ENCODE results near the gene THAP12.
"Not testable (repeated sequence)": the region's sequence is repeated elsewhere in the genome, so short reads cannot be mapped to it uniquely, and the experiment has no call there.

The THAP12 gene

DNA sequence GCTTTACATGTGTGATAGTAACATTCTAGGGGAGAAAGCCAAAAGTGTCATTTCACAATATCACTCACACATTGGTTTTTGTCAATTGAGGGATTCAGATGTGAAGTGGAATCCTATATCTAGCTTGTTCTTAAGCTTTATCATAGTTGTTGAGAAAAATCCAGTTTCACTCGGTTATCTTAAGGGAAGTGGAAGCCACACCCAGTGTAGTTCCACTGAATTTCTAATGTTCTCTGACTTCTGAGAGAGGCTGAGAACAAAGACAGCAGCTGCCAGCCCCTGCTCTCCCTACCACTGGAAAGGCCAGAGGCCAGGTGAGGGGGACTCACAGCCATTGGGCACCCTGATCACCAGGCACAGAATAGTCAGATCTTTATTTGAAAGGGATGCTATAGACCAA, 53.7 kb downstream of the THAP12 start:
- no peak for DNase-seq (ENCODE audit: low read depth in 2 of 2)

DNA sequence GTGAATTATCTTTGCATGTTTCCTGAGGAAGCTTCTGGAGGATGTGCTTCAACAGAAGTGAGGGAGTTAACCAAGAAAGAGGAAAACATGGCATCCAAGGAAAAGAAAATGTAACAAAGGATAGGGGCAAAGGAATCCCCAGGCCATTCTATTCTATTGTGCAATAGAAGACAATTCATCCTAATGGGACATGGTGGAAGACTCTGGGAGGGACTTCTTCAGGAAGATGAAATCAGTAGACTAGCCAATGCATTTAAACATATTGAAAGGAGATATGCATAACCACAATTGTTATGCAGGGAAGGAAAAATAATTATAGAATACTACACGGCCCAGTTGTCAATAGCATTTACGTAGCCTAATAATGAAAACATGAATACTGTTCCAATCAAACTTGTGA, 55.7 kb downstream of the THAP12 start:
- DNase-seq (ENCODE audit: low read depth in 2 of 2) = no peak

DNA sequence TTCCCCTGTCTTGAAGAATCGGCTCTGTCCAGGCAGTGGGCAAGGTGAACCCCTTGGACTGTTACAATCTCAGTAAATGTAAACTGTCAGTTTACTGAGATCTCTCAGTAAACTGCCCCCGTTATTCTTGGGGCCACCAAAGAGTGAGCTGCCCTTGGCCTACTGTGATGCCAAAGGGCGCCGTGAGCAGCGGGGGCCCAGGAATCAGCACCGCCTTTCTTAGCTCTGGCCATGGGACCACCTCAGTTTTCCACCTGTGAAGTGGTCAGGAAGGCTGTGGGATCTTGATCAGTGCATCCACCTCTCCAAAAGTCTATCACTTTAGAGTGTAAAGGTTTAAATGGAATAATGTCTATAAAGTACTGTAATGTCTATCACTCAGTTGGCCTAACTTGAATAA, 57.1 kb downstream of the THAP12 start:
- no peak for DNase-seq (ENCODE audit: low read depth in 2 of 2)

DNA sequence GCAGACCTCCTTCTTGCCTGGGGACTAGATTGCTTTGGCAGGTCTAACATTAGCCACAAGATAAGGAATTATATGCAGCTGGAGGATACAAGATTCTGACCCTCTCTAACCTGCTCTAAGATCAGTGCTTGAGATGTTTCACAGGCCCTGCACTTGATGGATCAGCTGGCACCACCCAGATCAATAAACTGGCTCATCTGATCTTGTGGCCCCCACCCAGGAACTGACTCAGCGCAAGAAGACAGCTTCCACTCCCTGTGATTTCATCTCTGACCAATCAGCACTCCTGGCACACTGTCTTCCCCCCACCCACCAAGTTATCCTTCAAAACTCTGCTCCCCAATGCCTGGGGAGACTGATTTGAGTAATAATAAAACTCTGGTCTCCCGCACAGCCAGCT, 57.6 kb downstream of the THAP12 start:
- not testable (repeated sequence) for DNase-seq (ENCODE audit: low read depth in 2 of 2)

DNA sequence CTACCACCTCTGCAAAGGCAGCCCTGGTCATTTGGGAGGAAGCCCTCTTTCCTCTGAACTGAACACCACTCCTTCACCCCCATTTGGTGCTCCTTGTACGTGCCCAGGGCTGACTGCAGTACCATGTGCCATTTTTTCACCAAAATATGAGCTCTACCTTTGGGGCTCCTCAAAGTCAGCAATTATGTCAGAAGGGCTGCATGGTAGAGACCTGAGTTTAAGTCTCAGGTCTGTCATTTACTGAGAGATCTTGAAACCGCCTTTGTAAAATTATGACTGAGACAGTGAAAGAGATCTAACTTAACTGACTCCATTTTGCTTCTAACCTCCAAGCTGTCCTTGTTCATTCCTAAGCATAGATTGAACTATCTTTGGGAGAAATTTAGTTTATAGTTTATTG, 58.0 kb downstream of the THAP12 start:
- DNase-seq (ENCODE audit: low read depth in 2 of 2) = no peak

DNA sequence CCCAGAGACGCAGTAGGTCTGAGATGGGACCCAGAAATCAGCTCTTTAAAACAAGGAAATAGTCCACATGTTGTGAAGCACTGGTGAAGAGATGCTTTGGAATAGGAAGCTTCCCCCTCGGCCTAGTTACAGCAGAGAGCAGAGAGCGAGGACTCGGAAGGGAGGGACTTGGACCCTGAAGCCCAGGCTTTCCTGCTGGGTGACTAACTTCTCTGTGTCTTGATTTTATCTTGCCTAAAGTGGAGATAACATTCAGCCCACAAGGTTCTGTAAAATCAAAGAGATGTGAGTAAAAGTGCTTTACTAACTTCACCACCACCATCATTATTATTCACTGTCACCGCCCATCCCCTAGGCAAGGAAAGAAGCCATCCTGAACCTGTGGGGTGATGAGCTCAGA, 58.4 kb downstream of the THAP12 start:
- DNase-seq (ENCODE audit: low read depth in 2 of 2) = no peak

DNA sequence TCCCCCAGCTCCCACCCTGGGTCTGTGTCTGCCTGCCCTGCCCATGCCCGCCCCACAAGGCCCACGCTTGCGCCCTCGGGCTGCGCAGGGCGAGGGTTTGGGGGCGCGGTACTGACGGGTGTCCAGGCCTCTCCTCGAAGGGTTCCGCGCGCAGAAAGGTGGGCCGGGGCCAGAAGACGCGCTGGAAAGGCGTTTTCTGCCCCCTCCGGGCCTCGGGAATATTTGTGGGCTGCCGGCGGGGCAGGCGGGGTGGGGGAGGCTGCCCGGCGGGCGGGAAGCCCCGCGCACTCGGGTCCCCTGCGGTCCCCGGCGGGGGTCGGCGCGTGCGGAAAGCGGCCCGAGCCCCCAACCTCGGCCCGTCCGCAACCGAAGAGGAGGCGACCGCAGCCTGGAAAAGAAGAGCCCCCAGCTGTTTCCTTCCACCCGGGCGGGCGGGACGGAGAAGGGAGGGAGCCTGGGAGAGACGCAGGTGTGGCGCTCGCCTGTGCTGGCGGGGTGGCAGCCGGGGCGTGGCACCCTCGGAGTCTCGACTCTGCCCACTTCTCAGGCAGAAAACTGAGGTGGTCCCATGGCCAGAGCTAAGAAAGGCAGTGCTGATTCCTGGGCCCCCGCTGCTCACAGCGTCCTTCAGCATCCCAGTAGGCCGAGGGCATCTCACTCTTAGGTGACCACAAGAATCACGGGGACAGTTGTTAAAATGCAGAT, 59.0 kb downstream of the THAP12 start:
- DNase-seq (ENCODE audit: low read depth in 2 of 2) = no peak

DNA sequence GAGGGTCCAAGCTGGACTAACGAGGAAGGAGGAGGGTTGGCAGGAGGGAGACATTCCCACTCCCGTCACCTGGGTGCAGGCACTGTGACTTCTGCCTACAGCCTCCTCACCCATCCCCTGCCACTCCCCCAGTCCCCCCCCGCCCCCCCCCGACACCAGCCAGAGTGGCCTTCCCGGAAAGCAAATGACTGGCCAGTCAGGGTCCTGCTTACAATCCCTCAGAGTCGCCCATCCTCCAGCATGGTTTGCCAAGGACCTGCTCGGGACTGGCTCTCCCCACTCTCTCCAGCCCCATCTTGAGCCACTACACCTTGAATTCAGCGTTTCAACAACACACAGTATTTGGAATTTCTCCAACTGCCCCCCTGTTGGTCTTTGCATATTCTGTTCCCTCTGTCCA, 59.6 kb downstream of the THAP12 start:
- no peak for DNase-seq (ENCODE audit: low read depth in 2 of 2)

DNA sequence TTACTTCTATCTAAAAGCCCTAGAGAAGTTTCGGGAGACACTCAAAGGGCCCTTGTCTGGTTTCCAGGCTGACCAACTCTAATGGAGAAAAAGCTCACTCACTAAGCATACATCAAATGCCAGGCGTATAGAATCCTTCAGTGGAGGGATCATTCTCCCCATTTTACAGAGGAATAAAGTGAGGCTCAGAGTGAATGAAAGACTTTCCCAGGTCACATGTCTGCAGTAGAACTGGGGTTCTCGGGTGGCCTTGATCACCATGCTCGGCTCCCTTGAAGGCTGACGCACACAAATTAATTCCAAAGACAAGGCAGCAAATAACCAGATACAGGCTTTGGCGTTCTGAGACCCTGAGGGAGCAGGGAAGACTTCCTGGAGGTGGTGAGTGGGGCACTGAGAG, 60.0 kb downstream of the THAP12 start:
- no peak for DNase-seq (ENCODE audit: low read depth in 2 of 2)

DNA sequence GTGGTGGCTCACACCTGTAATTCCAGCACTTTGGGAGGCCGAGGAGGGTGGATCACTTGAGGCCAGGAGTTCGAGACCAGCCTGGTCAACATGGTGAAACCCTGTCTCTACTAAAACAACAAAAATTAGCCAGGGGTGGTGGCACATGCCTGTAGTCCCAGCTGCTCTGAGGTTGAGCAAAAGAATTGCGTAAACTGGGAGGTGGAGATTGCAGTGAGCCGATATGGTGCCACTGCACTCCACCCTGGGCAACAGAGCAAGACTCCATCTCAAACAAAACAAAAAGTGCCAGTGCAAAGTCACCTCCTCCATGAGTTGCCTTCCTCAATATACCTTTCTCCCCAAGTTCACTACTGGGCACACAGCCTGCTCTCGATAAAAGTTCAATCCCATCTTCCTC, 61.1 kb downstream of the THAP12 start:
- not testable (repeated sequence) for DNase-seq (ENCODE audit: low read depth in 2 of 2)

DNA sequence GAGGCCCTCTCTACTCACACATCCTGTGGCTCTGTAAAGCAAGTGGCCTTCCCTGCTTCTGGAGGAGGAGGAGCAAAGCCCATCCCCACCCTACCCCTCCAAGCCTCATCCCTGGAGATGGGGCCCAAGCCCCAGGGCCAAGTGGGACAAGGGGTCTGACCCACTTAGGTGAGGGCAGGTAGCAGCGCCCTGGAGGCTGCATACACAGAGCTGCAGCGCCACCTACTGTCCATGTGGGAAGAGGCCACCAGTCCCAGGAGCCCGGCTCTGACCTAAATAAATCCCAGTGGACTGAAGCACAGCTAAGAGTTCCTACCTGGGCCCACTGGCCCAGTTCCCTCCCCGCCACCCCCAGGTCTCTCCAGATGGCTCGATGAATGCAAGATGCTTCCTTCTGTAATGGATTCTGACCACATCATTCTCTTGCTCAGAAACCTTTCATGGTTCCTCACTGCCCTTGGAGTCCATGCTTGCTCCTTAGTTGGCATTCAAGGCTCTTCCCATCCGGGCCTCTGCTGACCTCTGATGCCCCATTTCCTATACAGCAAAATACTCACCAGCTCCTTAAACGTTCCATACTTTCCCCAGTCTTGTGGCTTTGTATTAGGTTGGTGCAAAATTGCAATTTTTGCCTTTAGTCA, 62.1 kb downstream of the THAP12 start:
- no peak for DNase-seq (ENCODE audit: low read depth in 2 of 2)

DNA sequence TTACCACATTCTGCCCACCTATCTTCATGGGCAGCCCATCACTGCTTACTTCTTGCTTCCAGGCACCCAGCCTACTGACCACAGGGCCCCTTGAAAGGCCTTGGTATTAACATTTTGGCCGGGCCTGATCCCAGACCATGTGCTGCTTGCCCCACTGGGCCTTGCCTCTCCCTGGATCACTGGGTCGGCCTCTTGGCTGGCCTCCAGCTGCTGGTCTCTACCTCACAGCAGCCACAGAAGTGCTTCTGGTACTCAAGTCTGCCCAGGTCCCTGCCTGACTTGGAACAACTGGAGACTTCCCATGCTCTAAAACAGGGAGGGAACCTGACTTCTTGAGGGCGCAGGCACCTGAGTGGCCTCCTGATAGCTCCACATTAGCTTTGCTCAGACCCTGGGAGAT, 63.6 kb downstream of the THAP12 start:
- DNase-seq (ENCODE audit: low read depth in 2 of 2) = no peak

DNA sequence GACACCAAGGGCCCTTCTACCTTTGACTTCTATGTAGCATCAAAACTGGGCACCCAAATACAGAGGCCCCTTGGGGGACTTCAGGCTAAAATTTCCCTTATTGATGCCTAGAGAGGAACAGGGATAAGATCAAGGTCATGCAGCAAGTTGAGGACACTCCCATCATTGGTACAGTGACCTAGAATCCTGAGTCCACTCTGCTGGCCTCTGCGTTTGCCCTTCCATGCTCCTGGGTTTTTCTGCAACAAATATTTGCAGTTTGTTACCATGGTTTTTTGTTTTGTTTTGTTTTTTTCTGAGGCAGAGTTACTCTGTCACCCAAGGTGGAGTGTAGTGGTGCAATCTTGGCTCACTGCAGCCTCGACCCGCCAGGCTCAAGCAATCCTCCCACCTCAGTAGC, 64.2 kb downstream of the THAP12 start:
- no peak for DNase-seq (ENCODE audit: low read depth in 2 of 2)

DNA sequence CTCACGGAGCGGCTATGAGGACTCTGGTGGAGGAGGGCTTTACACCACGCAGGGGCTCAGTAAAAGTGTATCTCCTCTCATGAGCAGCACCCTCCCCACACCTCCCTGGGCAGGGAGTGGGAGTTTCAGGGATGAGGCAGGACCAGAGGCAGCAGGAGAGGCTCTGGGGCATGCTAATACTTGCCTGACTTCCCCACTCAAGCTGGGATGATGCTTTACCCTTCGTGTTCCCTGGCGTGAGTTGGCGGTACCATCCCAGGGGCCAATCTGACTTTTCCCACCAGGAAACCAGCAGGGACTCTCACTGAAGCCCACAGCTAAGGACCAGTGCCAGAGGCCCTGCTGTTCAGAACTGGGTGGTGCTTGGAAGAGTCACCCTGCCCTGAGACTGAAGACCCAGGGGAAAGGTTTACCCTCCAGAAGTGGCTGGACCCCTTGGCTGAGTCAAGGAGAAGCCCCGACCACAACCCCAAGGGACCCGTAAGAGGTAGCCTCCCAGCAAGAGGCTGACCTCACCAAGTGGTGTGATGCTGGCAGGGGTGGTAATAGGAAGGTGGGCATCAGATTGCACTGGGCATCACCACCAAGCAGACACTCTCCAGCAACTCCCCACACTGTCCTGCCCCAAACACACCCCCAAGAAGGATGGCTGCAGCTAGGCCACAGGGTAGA, 65.6 kb downstream of the THAP12 start:
- no peak for DNase-seq (ENCODE audit: low read depth in 2 of 2)

DNA sequence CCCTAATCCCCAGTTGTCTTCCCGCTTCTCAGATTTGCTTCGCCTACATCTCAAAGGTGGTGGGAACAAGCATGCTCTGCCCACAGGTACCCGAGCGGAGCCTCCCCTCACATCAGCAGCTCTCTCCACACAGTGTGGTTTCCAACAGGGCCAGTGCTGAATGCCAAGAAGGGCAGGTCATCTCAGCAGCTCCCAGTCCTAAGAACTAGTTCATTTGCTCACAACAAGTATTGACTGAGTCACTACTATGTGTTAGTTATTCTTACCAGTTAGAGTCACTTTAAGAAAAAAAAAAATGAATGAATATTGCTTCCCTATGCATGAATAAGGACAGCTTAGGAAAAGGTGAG, 66.2 kb downstream of the THAP12 start:
- DNase-seq (ENCODE audit: low read depth in 2 of 2) = no peak

DNA sequence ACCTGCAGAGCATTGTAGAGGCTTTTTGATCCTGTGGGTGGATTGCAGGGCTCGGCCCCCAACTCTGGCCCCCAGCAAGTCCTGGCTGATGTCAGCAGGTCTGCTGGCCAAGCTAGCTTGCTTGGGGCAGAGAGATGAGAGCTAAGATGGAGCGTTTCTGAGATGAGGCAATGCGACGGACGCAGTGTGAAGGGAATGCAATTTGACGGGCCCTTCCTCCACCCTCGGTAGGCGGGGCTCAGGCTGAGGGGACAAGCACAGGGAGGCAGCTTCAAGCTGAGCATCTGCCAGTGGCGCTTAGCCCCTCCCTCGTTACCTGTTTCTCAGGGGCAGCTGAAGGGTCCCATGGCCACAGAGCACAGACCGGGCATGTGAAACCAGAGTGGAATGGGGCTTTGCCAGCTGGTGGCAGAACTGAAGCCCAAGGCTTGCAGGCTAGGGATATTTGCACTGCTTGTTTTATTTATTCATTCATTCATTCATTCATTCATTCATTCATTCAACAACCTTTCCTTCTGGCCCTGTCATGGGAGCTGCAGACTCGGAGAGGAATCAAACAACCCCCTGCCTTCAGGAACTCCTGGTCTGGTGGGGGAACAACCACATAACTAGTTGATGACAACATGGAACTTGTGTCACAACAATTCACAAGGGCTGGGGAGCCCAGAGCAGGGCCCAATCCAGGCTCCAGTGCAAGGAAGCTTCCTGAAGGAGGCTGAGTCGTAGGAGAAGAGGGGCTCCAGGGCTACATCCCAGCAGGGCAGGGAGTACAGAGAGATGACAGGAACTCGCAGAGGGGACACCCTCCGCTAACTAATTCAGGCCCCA, 66.8 kb downstream of the THAP12 start:
- no peak for DNase-seq (ENCODE audit: low read depth in 2 of 2)

DNA sequence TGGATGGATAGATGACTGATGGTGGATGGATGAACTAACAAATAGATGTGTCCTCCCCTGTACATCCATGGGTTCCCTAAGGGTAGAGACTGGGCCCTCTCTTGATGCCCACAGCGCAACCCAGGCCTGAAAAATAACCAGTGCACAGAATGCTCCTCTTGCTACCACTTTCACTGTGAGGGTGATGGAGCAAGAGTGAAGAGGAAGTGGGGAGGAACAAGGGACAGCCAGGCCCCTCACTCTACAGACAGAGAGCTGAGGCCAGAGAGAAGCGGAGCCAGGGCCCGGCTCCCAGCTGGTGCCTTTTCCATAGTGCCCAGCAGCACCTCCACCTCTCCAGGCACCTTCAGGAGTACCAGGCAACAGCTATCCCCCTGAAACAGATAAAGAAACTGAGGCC, 67.7 kb downstream of the THAP12 start:
- no peak for DNase-seq (ENCODE audit: low read depth in 2 of 2)

DNA sequence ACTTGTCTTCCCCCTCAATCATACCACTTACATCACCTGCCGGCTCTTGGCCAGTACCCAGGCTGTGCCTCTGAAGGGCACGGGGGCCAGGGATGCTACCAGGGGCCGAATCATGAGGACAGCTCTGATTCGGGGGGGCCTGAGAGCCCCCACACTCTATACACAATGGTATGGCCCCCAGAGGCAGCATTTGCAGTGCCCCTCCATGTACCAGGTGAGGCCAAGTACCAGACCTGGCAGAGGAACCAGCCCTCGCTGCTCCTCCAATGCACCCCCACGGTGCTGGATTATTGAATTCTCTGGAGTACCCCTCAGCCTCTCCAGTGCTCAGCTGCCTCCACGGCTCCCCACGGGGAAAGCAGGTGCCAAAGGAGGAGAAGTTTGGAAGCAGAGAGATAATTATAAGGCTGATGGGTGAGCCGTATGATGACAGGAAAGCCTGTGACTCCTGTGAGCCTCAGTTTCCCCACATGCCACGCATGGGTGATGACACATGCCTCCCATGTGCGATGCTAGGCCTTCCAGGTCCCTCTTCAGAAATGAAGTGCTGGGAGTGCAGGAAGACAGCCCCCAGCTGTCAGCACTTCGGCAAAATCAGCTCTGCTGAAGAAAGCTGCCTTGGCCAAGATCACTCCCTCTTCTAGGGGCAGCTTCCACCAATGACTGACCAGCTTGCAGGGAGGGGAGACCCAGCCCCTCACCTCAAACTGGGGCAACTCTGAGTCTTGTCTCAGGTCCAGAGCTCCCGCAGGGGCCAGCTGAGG, 69.9 kb downstream of the THAP12 start:
- DNase-seq (ENCODE audit: low read depth in 2 of 2) = no peak

DNA sequence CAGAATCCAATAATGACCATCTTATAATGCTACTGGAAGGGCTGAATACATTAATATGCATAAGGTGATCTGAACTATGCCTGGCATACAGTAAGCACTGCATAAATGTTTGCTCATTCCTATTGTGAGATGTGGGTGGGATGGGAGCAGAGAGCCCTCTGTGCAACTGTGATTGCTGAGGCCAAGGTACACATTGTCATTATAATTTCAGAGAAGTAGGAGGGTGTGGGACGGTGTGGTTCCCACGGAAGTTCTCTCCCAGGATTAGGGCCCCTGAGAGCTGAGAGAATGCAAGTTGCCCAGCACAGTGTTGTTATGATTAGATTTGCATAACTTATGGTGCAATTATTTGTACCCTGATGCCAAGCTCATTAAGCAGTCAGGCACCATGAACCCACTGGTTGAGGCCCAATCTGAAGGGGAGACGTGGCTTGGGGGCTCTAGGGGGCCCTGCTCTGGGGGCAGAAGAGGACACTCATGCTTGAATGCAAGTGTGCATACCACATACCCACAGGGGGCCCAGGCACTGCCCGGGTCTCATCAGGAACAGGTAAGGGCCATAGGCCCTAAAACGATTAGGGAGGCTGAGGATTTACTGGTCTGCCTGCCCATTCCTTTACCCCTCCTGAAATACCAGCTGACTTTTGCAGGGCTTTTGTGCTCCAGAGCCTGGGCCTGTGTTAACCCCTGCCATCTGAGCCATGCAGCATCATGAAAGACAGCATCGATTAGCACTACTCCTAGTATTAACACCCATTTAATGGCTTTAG, 72.8 kb downstream of the THAP12 start:
- no peak for DNase-seq (ENCODE audit: low read depth in 2 of 2)

DNA sequence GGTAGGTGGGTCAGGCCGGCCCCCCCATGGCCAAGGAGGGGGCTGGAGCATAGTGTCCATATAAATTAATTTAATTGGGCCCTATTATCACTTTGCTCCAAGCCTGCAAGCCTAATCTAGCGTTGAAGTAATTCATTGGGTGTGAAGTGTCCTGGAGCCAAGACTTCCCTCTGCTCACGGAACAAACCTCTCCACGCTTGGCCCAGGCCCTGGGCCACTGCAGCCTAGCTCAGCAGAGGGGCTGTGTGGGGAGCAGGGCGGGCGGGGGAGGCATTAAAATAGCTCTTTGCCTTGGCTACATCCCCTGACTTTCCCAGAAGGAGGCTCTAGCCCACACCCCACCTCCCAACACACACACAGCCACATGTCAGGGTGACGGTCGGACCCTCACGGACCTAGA, 73.5 kb downstream of the THAP12 start:
- no peak for DNase-seq (ENCODE audit: low read depth in 2 of 2)

DNA sequence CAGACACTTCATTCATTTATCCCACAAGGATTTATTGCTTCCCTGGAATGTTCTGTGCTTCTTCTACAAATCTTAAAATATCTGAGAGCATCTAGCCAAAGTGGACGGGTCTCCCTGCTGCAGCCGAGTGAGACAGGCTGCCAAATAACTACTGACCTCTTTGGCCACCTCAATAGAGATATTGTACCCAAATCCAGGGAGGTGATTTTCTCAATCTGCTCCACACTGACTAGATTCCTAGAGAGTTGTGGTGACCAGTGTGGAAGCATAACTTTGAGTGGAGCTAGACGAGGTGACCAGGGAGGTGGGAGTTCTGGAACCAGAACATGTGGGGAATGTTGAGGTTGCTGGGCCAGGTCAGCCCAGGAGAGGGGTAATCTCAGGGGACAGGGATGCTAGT, 77.5 kb downstream of the THAP12 start:
- no peak for DNase-seq (ENCODE audit: low read depth in 2 of 2)

Measured in fibroblast of skin of left biceps (primary cell).